AG04449 (cell line): ENCODE results near the gene LPCAT3.

ENCODE experiments used
- CTCF ChIA-PET: fragments of 350-600 bp; formaldehyde crosslinking; extraction: SDS; loops from one replicate; lab custom pipeline; 2021; ENCODE audit warnings: antibody characterized with exemption; lab: Yijun Ruan, JAX
- POLR2A ChIA-PET: fragments of 400-600, 350-600 bp; formaldehyde crosslinking; extraction: SDS; loops from one replicate; lab custom pipeline; 2020; ENCODE audit warnings: antibody characterized with exemption, inconsistent platforms; lab: Yijun Ruan, JAX
- DNase-seq: peaks from one replicate; pipeline ENCODE4 v3.0.0-alpha.2; 2010; ENCODE audit warnings: low read depth, low spot score
- H3K4me3 ChIP-seq: 2 replicates; pipeline ENCODE4 v1.5.1; 2011; ENCODE audit warnings: low read depth, mild to moderate bottlenecking, control low read depth, low read length
- CTCF ChIP-seq: IDR thresholded peaks from one replicate; pipeline ENCODE4 v1.5.1; 2011; ENCODE audit warnings: mild to moderate bottlenecking, moderate library complexity, low read length, control low read depth, inconsistent platforms; ENCODE audit not compliant: insufficient read depth; ENCODE audit errors: missing control alignments

Gene LPCAT3

GRCh38 chr12:6948873-6949594 lies 69.2 kb downstream of the LPCAT3 start:
- no peak for TF ChIP-seq CTCF
- no peak overlapping the region for H3K4me3 ChIP-seq
- ChIA-PET POLR2A (interaction anchor here (0.7 kb wide), 1 partner anchor 11 kb away, joined by 3 read pairs; no protein-coding TSS in a partner anchor), CTCF (interaction anchor here (0.8 to 11.4 kb wide), 11 partner anchors 10 to 164 kb away, joined by 3 to 226 read pairs (median 4); partner anchors contain the start of genes C1RL and LPCAT3)
- DNase-seq = no peak

- ChIA-PET POLR2A (interaction anchor here (0.6 kb wide), 1 partner anchor 14 kb away, joined by 3 read pairs; no protein-coding TSS in a partner anchor), CTCF (interaction anchor here (0.9 to 11.4 kb wide), 7 partner anchors 9 to 695 kb away, joined by 3 to 226 read pairs (median 15); partner anchors contain the start of gene C1RL)
Measured at GRCh38 chr12:6947615-6948014, 70.7 kb downstream of the LPCAT3 start.

GRCh38 chr12:6946920-6947374 lies 71.3 kb downstream of the LPCAT3 start:
- POLR2A ChIA-PET = interaction anchor here (0.6 to 4.7 kb wide), 2 partner anchors 22 to 30 kb away, joined by 3 to 46 read pairs; no protein-coding TSS in a partner anchor
- CTCF ChIA-PET = interaction anchor here (1.8 to 11.4 kb wide), 5 partner anchors 9 to 198 kb away, joined by 11 to 226 read pairs (median 56); partner anchors contain the start of gene C1RL
- no peak overlapping the region for H3K4me3 ChIP-seq
- no peak for TF ChIP-seq CTCF
- DNase-seq = no peak

More at GRCh38 chr12:6947615-6948014, 70.7 kb downstream of the LPCAT3 start:
- no peak for DNase-seq
- TF ChIP-seq CTCF = no peak
- no peak overlapping the region for H3K4me3 ChIP-seq

- DNase-seq = no peak
- no peak for TF ChIP-seq CTCF
- no peak overlapping the region for H3K4me3 ChIP-seq
- ChIA-PET POLR2A (interaction anchor here (0.6 to 4.7 kb wide), 4 partner anchors 17 to 163 kb away, joined by 3 to 46 read pairs (median 11); partner anchors contain the start of gene C1RL), CTCF (interaction anchor here (0.8 to 11.4 kb wide), 15 partner anchors 8 to 199 kb away, joined by 3 to 226 read pairs (median 7); partner anchors contain the start of genes C1R, C1RL and SPSB2)
Measured at GRCh38 chr12:6946033-6946919, 72.0 kb downstream of the LPCAT3 start.

GRCh38 chr12:6945613-6946012 lies 72.7 kb downstream of the LPCAT3 start:
- no peak for DNase-seq
- ChIA-PET POLR2A (interaction anchor here (0.7 to 4.7 kb wide), 5 partner anchors 16 to 164 kb away, joined by 3 to 46 read pairs (median 8); partner anchors contain the start of genes C1RL and TPI1), CTCF (interaction anchor here (0.8 to 11.4 kb wide), 18 partner anchors 8 to 199 kb away, joined by 3 to 226 read pairs (median 4); partner anchors contain the start of genes C1R, C1RL, SPSB2 and TPI1)
- H3K4me3 ChIP-seq = no peak overlapping the region
- no peak for TF ChIP-seq CTCF
